HS-27A (cell line): Measurements from ENCODE around the gene SCRG1.

Experiments
- DNase-seq: peaks from one replicate; pipeline ENCODE4 v3.0.0-alpha.2; 2012; ENCODE audit warnings: low read depth, missing footprints

SCRG1 gene

GRCh38 chr4:173362666-173363065 is 36.2 kb downstream of the SCRG1 start:
- DNase-seq: no peak

DNA sequence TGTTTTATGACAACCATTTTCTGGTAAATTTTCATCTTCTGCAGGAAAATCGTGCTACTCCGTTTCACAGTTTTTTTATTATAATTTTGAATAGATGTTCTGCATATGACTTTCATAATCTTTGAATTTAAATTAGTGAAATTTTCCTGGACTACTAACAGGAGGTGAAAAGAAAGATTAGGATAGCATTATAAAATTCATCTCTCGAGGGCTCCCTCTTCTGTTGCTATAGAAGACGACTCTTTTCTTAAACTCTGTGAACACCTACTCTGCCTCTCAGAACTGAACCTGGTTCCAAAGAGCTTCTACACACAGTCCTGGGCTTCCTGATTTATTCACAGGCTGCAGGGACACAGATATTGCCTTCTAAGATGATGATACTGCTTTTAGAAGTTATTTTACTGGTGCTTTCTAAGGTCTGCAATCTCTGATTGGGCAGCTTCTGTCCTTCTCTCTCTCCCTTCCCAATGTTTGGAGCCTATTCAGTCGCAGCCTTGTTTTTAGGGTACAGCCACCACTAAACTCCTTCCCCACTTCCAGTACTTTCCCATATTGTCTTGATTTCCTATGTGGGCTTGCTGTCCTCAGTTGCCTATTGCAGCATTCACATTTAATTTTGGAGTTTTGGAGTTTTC is 38.2 kb downstream of the SCRG1 start:
- DNase-seq: no peak

DNA sequence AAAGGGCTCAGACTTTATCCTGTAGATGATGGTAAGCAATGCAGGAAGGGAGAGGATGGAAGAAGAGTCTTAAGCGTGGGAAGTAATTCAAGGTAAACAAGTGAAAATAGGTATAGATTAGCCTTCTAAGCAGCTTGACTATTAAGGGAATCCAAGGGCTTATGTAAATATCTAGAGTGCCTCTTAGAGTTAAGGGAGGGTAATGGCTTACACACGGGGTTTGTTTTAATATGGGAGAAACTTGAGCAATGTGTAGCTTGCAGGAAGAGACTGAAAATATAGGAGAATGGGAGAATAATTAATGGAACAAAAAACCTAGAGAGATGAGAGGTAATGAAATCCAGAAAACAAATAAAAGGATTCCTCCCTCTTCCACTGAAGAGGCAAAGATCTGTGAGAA is 41.0 kb downstream of the SCRG1 start:
- DNase-seq: no peak

DNA sequence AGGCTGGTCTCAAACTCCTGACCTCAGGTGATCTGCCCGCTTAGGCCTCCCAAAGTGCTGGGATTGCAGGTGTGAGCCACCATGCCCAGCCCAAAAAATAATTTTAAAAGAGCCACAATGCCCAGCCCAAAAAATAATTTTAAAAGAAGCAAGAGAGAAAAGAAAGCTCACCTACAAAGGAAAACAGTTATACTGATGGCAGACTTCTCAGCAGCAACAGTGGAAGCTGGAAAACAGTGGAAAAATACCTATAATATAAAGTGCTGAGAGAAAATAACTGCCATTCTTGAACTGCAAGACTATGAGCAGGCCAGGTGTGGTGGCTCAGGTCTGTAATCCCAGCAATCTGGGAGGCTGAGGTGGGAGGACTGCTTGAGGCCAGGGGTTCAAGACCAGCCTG is 51.4 kb downstream of the SCRG1 start:
- no peak for DNase-seq

DNA sequence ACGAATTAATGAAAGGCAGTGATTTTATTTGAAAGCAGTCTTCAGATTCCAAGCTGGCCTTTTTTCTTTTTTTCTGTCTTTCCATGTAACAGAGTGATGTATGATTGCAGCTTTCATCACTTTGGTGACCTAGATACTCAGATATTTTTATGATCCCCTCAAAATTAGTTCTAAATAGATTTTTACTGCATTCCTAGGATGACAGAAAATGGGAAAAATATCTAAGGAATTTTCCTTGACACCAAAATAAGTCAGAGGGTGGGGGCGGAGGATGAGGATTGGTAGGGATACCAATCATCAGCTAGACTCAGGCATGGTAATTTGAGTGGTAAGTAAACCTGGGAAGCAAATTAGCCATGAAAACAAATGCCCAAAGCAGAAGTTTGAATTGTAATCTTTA is 52.8 kb downstream of the SCRG1 start:
- DNase-seq: peak; percentile 70

DNA sequence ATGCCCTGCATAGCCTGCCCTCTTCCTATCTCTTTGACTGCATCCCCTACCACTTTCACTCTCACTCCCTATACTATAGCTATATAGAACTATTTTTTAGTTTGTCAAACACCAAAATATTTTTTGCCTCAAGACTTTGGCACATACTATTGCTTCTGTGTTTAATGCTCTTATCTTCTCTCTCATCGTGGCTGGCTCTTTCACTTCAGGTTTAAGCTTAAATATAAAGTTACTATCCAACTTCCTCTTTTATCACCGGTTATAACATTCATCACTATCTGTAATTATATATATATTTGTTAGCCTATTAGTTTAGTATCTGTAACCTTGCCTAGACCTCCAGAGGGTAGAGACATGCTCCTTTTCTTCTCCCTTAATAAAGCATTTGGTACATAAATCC is 53.3 kb downstream of the SCRG1 start:
- no peak for DNase-seq

GRCh38 chr4:173343832-173344397 is 55.0 kb downstream of the SCRG1 start:
- no peak for DNase-seq

- DNase-seq: no peak
Measured at GRCh38 chr4:173337463-173337862, 61.5 kb downstream of the SCRG1 start.

DNA sequence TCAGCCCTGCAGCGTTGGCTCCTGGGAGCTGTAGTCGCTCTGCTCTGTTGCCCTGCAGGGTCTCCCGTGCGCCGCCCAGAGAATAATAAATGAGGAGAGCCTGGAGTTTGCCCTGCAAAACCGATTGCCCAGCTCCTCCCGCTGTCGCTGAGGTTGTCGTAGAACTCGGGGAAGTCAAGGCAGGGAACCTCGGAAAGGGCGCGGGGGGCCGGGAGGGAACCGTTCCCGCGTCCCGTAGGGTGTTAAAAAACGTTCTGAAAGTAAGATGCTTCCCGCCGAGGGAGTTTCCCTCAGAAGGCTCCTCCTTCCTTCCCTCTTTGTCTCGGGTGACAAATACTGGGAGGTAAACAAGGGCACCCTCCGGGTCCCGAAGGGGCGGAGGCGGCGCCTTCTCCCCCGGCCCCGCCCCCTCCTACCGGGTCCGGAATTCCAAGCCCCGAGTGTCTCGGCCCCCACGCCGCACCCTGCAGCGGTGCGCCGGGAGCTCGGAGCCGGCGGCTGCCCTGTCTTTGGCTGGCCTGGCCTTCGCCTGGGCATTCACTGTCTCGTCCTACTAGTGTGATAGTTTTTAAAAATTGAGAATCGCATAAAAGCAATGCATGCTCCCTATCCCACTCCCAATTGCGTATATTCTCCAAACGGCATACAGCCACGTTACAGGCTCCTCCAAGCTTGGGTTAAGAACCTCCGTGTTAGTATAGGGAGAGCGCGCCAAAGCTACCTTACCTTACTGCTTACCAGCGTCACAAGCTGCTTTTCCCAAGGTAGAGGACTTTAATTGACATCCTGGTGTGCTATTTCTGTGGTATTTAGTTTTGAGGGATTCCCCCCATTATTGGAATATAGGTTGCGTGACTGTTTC is 63.8 kb downstream of the SCRG1 start:
- peak; percentile 64 for DNase-seq
